CD4-positive, alpha-beta memory T cell (primary cell): ENCODE measurements around the gene GRIA1. TPM values are rescaled to one million over a fixed set of nuclear protein-coding genes. Genes with fewer than 3 reads are reported as not detected.

Experiments used
- CTCF ChIA-PET: fragments of 350-600 bp; sonication (Branson Sonifier 250); formaldehyde crosslinking; loops from one replicate; lab custom pipeline; 2021; ENCODE audit warnings: inconsistent platforms; ENCODE audit not compliant: partially characterized antibody; lab: Charles Lee
- POLR2A ChIA-PET: fragments of 350-600 bp; sonication (Branson Sonifier 250); formaldehyde crosslinking; loops from one replicate; lab custom pipeline; 2021; ENCODE audit not compliant: partially characterized antibody; lab: Charles Lee
- DNase-seq, 5 donors: peaks; one replicate each; pipeline versions ENCODE4 v3.0.0 to v3.0.0-alpha.2; 2020 to 2022; ENCODE audit warnings: mixed read lengths in 1 of 5
- H3K27ac ChIP-seq: one replicate; pipeline ENCODE4 v1.7.0; 2013; ENCODE audit warnings: low read depth, low read length
- H3K27me3 ChIP-seq: 2 replicates; pipeline ENCODE4 v1.7.0; 2013; ENCODE audit warnings: mild to moderate bottlenecking, low read length, moderate library complexity; ENCODE audit not compliant: insufficient read depth
- H3K36me3 ChIP-seq: 2 replicates; pipeline ENCODE4 v1.7.0; 2013; ENCODE audit warnings: mild to moderate bottlenecking, low read length, moderate library complexity; ENCODE audit not compliant: insufficient read depth
- H3K4me1 ChIP-seq: 2 replicates; pipeline ENCODE4 v1.7.0; 2013; ENCODE audit warnings: mild to moderate bottlenecking, low read length, moderate library complexity; ENCODE audit not compliant: insufficient read depth
- H3K4me3 ChIP-seq, 2 donors: one replicate each; pipeline ENCODE4 v1.7.0; 2013; ENCODE audit warnings: low read length in 2 of 2, mild to moderate bottlenecking in 1 of 2
- H3K9me3 ChIP-seq, 2 donors: one replicate each; pipeline ENCODE4 v1.7.0; 2013; ENCODE audit warnings: low read length in 2 of 2, control low read depth in 1 of 2; ENCODE audit not compliant: control insufficient read depth in 1 of 2
- H3K27ac Mint-ChIP-seq, 7 donors: one replicate each; pipeline ENCODE4 v1.8.0; 2020 to 2021; ENCODE audit warnings: mixed read lengths in 7 of 7, mild to moderate bottlenecking in 6 of 7, inconsistent platforms in 3 of 7, moderate library complexity in 3 of 7
- H3K27me3 Mint-ChIP-seq, 2 donors: one replicate each; pipeline ENCODE4 v1.8.0; 2020 to 2021; ENCODE audit warnings: mixed read lengths in 2 of 2
- H3K36me3 Mint-ChIP-seq, 2 donors: one replicate each; pipeline ENCODE4 v1.8.0; 2020 to 2021; ENCODE audit warnings: mixed read lengths in 2 of 2, inconsistent platforms in 1 of 2, mild to moderate bottlenecking in 1 of 2
- H3K4me1 Mint-ChIP-seq, 4 donors: one replicate each; pipeline ENCODE4 v1.8.0; 2020 to 2021; ENCODE audit warnings: mixed read lengths in 4 of 4, mild to moderate bottlenecking in 1 of 4
- H3K4me3 Mint-ChIP-seq, 8 donors: one replicate each; pipeline ENCODE4 v1.8.0; 2020 to 2021; ENCODE audit warnings: mixed read lengths in 8 of 8, mild to moderate bottlenecking in 7 of 8, moderate library complexity in 6 of 8, inconsistent platforms in 3 of 8
- H3K9me3 Mint-ChIP-seq, 8 donors: one replicate each; pipeline ENCODE4 v1.8.0; 2020 to 2021; ENCODE audit warnings: mixed read lengths in 8 of 8, mild to moderate bottlenecking in 5 of 8, inconsistent platforms in 3 of 8, moderate library complexity in 1 of 8
- intact Hi-C: fragments of 100-400 bp; cut with micrococcal nuclease; formaldehyde crosslinking; loops from one replicate; pipeline ENCODE4 v1.15.1; 2023
- polyA plus RNA-seq, 2 donors: library from polyadenylated mRNA; unstranded; fragments of 300-500 nt; fragmentation: Illumina TruSeq; gene quantifications; one replicate each; pipeline ENCODE4 v1.2.3, GENCODE V29; 2021
- total RNA-seq, 2 experiments: library from RNA; stranded (reverse); gene quantifications; one replicate each; pipeline ENCODE4 v1.2.3, GENCODE V29; 2021

GRIA1 gene
- total and polyA plus RNA-seq, 4 experiments from 2014 or later: not detected

- Mint-ChIP-seq H3K4me3 (no peak overlapping the region), H3K27me3 (peaks cover 0 to 5% of the 10 kb centered on the region in 2 donors), H3K36me3 (no peaks in the 10 kb centered on the region), H3K9me3 (peaks cover 0 to 4% (median 0%) of the 10 kb centered on the region in 8 donors), H3K4me1 (no peaks in the 10 kb centered on the region), H3K27ac (no peak overlapping the region)
- intact Hi-C loops: no loop called here
- no peak overlapping the region for H3K27ac ChIP-seq
- H3K9me3 ChIP-seq: no peaks in the 10 kb centered on the region
- no peaks in the 10 kb centered on the region for H3K4me1 ChIP-seq
- H3K4me3 ChIP-seq: no peak overlapping the region
- POLR2A ChIA-PET: no interaction called here
- H3K27me3 ChIP-seq: no peaks in the 10 kb centered on the region
- no peak for DNase-seq
- H3K36me3 ChIP-seq: no peaks in the 10 kb centered on the region
- CTCF ChIA-PET: no interaction called here
These were observed 140.1 kb downstream of the GRIA1 start for GRCh38 chr5:153630546-153630945.

GRCh38 chr5:153632748-153633290, 142.3 kb downstream of the GRIA1 start:
- CTCF ChIA-PET: no interaction called here
- no peak for DNase-seq

GRCh38 chr5:153636670-153637451, 146.4 kb downstream of the GRIA1 start:
- H3K36me3 Mint-ChIP-seq: no peaks in the 10 kb centered on the region
- no peak overlapping the region for H3K4me3 Mint-ChIP-seq
- Histone ChIP-seq H3K27me3 (no peaks in the 10 kb centered on the region), H3K9me3 (no peaks in the 10 kb centered on the region), H3K4me1 (no peaks in the 10 kb centered on the region), H3K36me3 (no peaks in the 10 kb centered on the region), H3K4me3 (no peak overlapping the region), H3K27ac (no peak overlapping the region)
- POLR2A ChIA-PET: no interaction called here
- intact Hi-C loops: no loop called here
- H3K9me3 Mint-ChIP-seq: peaks cover 0 to 4% (median 0%) of the 10 kb centered on the region in 8 donors
- no peak for DNase-seq
- no peaks in the 10 kb centered on the region for H3K4me1 Mint-ChIP-seq
- no peak overlapping the region for H3K27ac Mint-ChIP-seq
- CTCF ChIA-PET: no interaction called here
- H3K27me3 Mint-ChIP-seq: peaks cover 0 to 3% of the 10 kb centered on the region in 2 donors

More at GRCh38 chr5:153632748-153633290, 142.3 kb downstream of the GRIA1 start:
- intact Hi-C loops: no loop called here
- no peaks in the 10 kb centered on the region for H3K36me3 Mint-ChIP-seq
- H3K36me3 ChIP-seq: no peaks in the 10 kb centered on the region
- no peaks in the 10 kb centered on the region for H3K4me1 Mint-ChIP-seq
- H3K27me3 ChIP-seq: no peaks in the 10 kb centered on the region
- no peak overlapping the region for H3K27ac ChIP-seq
- H3K4me3 Mint-ChIP-seq: no peak overlapping the region
- peaks cover 0 to 4% (median 0%) of the 10 kb centered on the region in 8 donors for H3K9me3 Mint-ChIP-seq
- no peak overlapping the region for H3K4me3 ChIP-seq
- H3K27me3 Mint-ChIP-seq: peaks cover 0 to 5% of the 10 kb centered on the region in 2 donors
- H3K27ac Mint-ChIP-seq: no peak overlapping the region
- no peaks in the 10 kb centered on the region for H3K4me1 ChIP-seq
- no peaks in the 10 kb centered on the region for H3K9me3 ChIP-seq
- POLR2A ChIA-PET: no interaction called here

- Histone ChIP-seq H3K36me3 (no peaks in the 10 kb centered on the region), H3K9me3 (no peaks in the 10 kb centered on the region), H3K4me1 (no peaks in the 10 kb centered on the region), H3K27me3 (no peaks in the 10 kb centered on the region), H3K27ac (no peak overlapping the region), H3K4me3 (no peak overlapping the region)
- H3K36me3 Mint-ChIP-seq: no peaks in the 10 kb centered on the region
- no peaks in the 10 kb centered on the region for H3K4me1 Mint-ChIP-seq
- ChIA-PET CTCF (no interaction called here), POLR2A (no interaction called here)
- intact Hi-C loops: no loop called here
- H3K4me3 Mint-ChIP-seq: no peak overlapping the region
- no peak for DNase-seq
- peaks cover 0 to 4% (median under 1%) of the 10 kb centered on the region in 8 donors for H3K9me3 Mint-ChIP-seq
- peaks cover 0 to 3% of the 10 kb centered on the region in 2 donors for H3K27me3 Mint-ChIP-seq
- H3K27ac Mint-ChIP-seq: no peak overlapping the region
These were observed 149.8 kb downstream of the GRIA1 start for GRCh38 chr5:153640293-153640692.

- CTCF ChIA-PET: no interaction called here
- Mint-ChIP-seq H3K27me3 (peaks cover 0 to 3% of the 10 kb centered on the region in 2 donors), H3K36me3 (no peaks in the 10 kb centered on the region), H3K9me3 (peaks cover 0 to 4% (median under 1%) of the 10 kb centered on the region in 8 donors), H3K4me3 (no peak overlapping the region), H3K4me1 (no peaks in the 10 kb centered on the region), H3K27ac (no peak overlapping the region)
- Histone ChIP-seq H3K9me3 (no peaks in the 10 kb centered on the region), H3K27ac (no peak overlapping the region), H3K4me1 (no peaks in the 10 kb centered on the region), H3K4me3 (no peak overlapping the region), H3K36me3 (no peaks in the 10 kb centered on the region), H3K27me3 (no peaks in the 10 kb centered on the region)
- POLR2A ChIA-PET: no interaction called here
- DNase-seq: no peak
- intact Hi-C loops: no loop called here
These were observed 150.8 kb downstream of the GRIA1 start for GRCh38 chr5:153641183-153641688.

- H3K27ac Mint-ChIP-seq: no peak overlapping the region
- H3K27me3 Mint-ChIP-seq: no peaks in the 10 kb centered on the region
- H3K9me3 ChIP-seq: no peaks in the 10 kb centered on the region
These were observed 164.2 kb downstream of the GRIA1 start for GRCh38 chr5:153654504-153655200.

GRCh38 chr5:153655201-153655510, 164.7 kb downstream of the GRIA1 start:
- no peaks in the 10 kb centered on the region for H3K36me3 Mint-ChIP-seq
- intact Hi-C loops: no loop called here

More at GRCh38 chr5:153654504-153655200, 164.2 kb downstream of the GRIA1 start:
- Mint-ChIP-seq H3K9me3 (peaks cover 0 to 5% (median under 1%) of the 10 kb centered on the region in 8 donors), H3K4me1 (no peaks in the 10 kb centered on the region), H3K36me3 (no peaks in the 10 kb centered on the region), H3K4me3 (no peak overlapping the region)
- Histone ChIP-seq H3K4me1 (no peaks in the 10 kb centered on the region), H3K27me3 (no peaks in the 10 kb centered on the region), H3K4me3 (no peak overlapping the region), H3K27ac (no peak overlapping the region), H3K36me3 (no peaks in the 10 kb centered on the region)
- ChIA-PET POLR2A (no interaction called here), CTCF (interaction anchor here (1.3 kb wide), 1 partner anchor 12 kb away, joined by 3 read pairs; no protein-coding TSS in a partner anchor)
- DNase-seq: no peak
- intact Hi-C loops: no loop called here

More at GRCh38 chr5:153655201-153655510, 164.7 kb downstream of the GRIA1 start:
- Histone ChIP-seq H3K27me3 (no peaks in the 10 kb centered on the region), H3K27ac (no peak overlapping the region), H3K4me1 (no peaks in the 10 kb centered on the region), H3K36me3 (no peaks in the 10 kb centered on the region), H3K4me3 (no peak overlapping the region), H3K9me3 (no peaks in the 10 kb centered on the region)
- CTCF ChIA-PET: no interaction called here
- H3K27me3 Mint-ChIP-seq: no peaks in the 10 kb centered on the region
- POLR2A ChIA-PET: no interaction called here
- H3K9me3 Mint-ChIP-seq: peaks cover 0 to 3% (median 0%) of the 10 kb centered on the region in 8 donors
- H3K4me1 Mint-ChIP-seq: no peaks in the 10 kb centered on the region
- no peak overlapping the region for H3K4me3 Mint-ChIP-seq
- DNase-seq: no peak
- no peak overlapping the region for H3K27ac Mint-ChIP-seq
